CD14-positive monocyte (primary cell): ENCODE measurements around the gene SEZ6L. TPM values are rescaled to one million over a fixed set of nuclear protein-coding genes. Genes with fewer than 3 reads are reported as not detected.

ENCODE experiments used
- DNase-seq, 3 donors: peaks; one replicate each; pipeline ENCODE4 v3.0.0-alpha.2; 2011 to 2022
- H2AFZ ChIP-seq: 2 replicates; pipeline ENCODE4 v1.6.0; 2012; ENCODE audit warnings: mild to moderate bottlenecking, low read depth, low read length, inconsistent platforms; ENCODE audit not compliant: insufficient read depth, poor library complexity, severe bottlenecking
- H3K27ac ChIP-seq, 2 donors: 1 replicate in 1 of 2; 2 replicates in 1 of 2; pipeline ENCODE4 v1.5.1; 2012 to 2013; ENCODE audit warnings: low read length in 2 of 2, control low read depth in 1 of 2, inconsistent platforms in 1 of 2, low read depth in 1 of 2, mild to moderate bottlenecking in 1 of 2
- H3K27me3 ChIP-seq, 2 donors: one replicate each; pipeline versions ENCODE4 v1.6.0 to v1.6.1; 2011 to 2013; ENCODE audit warnings: low read length in 2 of 2; ENCODE audit not compliant: control insufficient read depth in 2 of 2, insufficient read depth in 2 of 2
- H3K36me3 ChIP-seq, 2 donors: replicated peaks in 1 of 2; 1 replicate in 1 of 2; 2 replicates in 1 of 2; pipeline versions ENCODE4 v1.5.1 to v1.6.1; 2012 to 2013; ENCODE audit warnings: low read length in 2 of 2, control low read depth in 1 of 2, inconsistent platforms in 1 of 2, mild to moderate bottlenecking in 1 of 2; ENCODE audit not compliant: insufficient read depth in 2 of 2, control insufficient read depth in 1 of 2
- H3K4me1 ChIP-seq, 2 donors: 1 replicate in 1 of 2; 2 replicates in 1 of 2; pipeline versions ENCODE4 v1.5.1 to v1.6.1; 2012 to 2013; ENCODE audit warnings: low read length in 2 of 2, control low read depth in 1 of 2, inconsistent platforms in 1 of 2, mild to moderate bottlenecking in 1 of 2, moderate library complexity in 1 of 2; ENCODE audit not compliant: insufficient read depth in 2 of 2, control insufficient read depth in 1 of 2
- H3K4me2 ChIP-seq: replicated peaks from 2 replicates; pipeline ENCODE3; 2012; ENCODE audit warnings: low read length, moderate library complexity, mild to moderate bottlenecking; ENCODE audit not compliant: poor library complexity, severe bottlenecking; ENCODE audit errors: extremely low read depth
- H3K4me3 ChIP-seq, 3 experiments: fragments of 200-600 bp in 1 of 3; sonication (generic) in 1 of 3; replicated peaks in 1 of 3; 1 replicate in 2 of 3; 2 replicates in 1 of 3; pipeline ENCODE4 v1.5.1; 2011 to 2013; ENCODE audit warnings: low read length in 3 of 3, mild to moderate bottlenecking in 3 of 3, control low read depth in 2 of 3, low read depth in 2 of 3, inconsistent platforms in 1 of 3, moderate library complexity in 1 of 3
- H3K79me2 ChIP-seq: 2 replicates; pipeline ENCODE4 v1.6.0; 2012; ENCODE audit warnings: mild to moderate bottlenecking, control low read depth, inconsistent platforms, low read length, moderate library complexity; ENCODE audit not compliant: insufficient read depth
- H3K9ac ChIP-seq: 2 replicates; pipeline ENCODE4 v1.6.0; 2017; ENCODE audit warnings: low read length, mild to moderate bottlenecking; ENCODE audit not compliant: insufficient read depth, poor library complexity, severe bottlenecking
- H3K9me3 ChIP-seq, 2 donors: replicated peaks in 1 of 2; 1 replicate in 1 of 2; 2 replicates in 1 of 2; pipeline versions ENCODE4 v1.5.1 to v1.6.1; 2012 to 2013; ENCODE audit warnings: low read length in 2 of 2, control low read depth in 1 of 2; ENCODE audit not compliant: control insufficient read depth in 1 of 2, insufficient read depth in 1 of 2
- H4K20me1 ChIP-seq: 2 replicates; pipeline ENCODE4 v1.6.0; 2012; ENCODE audit warnings: mild to moderate bottlenecking, low read length, control low read depth, moderate library complexity; ENCODE audit not compliant: insufficient read depth
- H3K27ac Mint-ChIP-seq, 7 donors: one replicate each; pipeline ENCODE4 v1.8.0; 2020; ENCODE audit warnings: mild to moderate bottlenecking in 7 of 7, mixed read lengths in 7 of 7, moderate library complexity in 6 of 7, inconsistent platforms in 2 of 7
- H3K27me3 Mint-ChIP-seq, 3 donors: one replicate each; pipeline ENCODE4 v1.8.0; 2021 to 2022; ENCODE audit warnings: low read depth in 3 of 3, mild to moderate bottlenecking in 3 of 3, mixed read lengths in 3 of 3, moderate library complexity in 3 of 3, inconsistent platforms in 1 of 3
- H3K36me3 Mint-ChIP-seq, 2 donors: one replicate each; pipeline ENCODE4 v1.8.0; 2020; ENCODE audit warnings: mixed read lengths in 2 of 2, inconsistent platforms in 1 of 2, mild to moderate bottlenecking in 1 of 2
- H3K4me1 Mint-ChIP-seq: one replicate; pipeline ENCODE4 v1.8.0; 2020; ENCODE audit warnings: mild to moderate bottlenecking, mixed read lengths
- H3K4me3 Mint-ChIP-seq, 2 donors: one replicate each; pipeline ENCODE4 v1.8.0; 2020; ENCODE audit warnings: mild to moderate bottlenecking in 2 of 2, mixed read lengths in 2 of 2, moderate library complexity in 1 of 2
- H3K9me3 Mint-ChIP-seq, 7 donors: one replicate each; pipeline ENCODE4 v1.8.0; 2020 to 2022; ENCODE audit warnings: mixed read lengths in 7 of 7, mild to moderate bottlenecking in 6 of 7, moderate library complexity in 6 of 7, inconsistent platforms in 2 of 7
- WGBS: methylation state at CpG from one replicate; pipeline ENCODE4 v1.1.5; 2013; ENCODE audit warnings: missing lambda C conversion rate; ENCODE audit not compliant: insufficient coverage; 5-methylcytosine and 5-hydroxymethylcytosine counted together
- intact Hi-C, 2 donors: fragments of 100-400 bp; cut with micrococcal nuclease; formaldehyde crosslinking; loops; one replicate each; pipeline versions ENCODE4 v1.15.0 to v1.15.1; 2023
- polyA plus RNA-seq, 3 donors: library from polyadenylated mRNA; depleted of rRNA in 1 of 3; unstranded in 2 of 3; stranded (reverse) in 1 of 3; fragments of 300-500 nt in 2 of 3; fragments of >200 nt in 1 of 3; fragmentation: Illumina TruSeq in 2 of 3; gene quantifications; 1 replicate in 2 of 3; 2 replicates in 1 of 3; pipeline ENCODE4 v1.2.3, GENCODE V29; 2012 to 2021
- TF ChIP-seq, protein P1 (sequence below): fragments of 200-600 bp; IDR thresholded peaks from one replicate; pipeline ENCODE4 v1.8.0; 2022; ENCODE audit warnings: antibody characterized with exemption, mild to moderate bottlenecking

The SEZ6L gene
- polyA plus RNA-seq, 3 donors: 0.43 to 2.8 (median 0.71) TPM

DNA sequence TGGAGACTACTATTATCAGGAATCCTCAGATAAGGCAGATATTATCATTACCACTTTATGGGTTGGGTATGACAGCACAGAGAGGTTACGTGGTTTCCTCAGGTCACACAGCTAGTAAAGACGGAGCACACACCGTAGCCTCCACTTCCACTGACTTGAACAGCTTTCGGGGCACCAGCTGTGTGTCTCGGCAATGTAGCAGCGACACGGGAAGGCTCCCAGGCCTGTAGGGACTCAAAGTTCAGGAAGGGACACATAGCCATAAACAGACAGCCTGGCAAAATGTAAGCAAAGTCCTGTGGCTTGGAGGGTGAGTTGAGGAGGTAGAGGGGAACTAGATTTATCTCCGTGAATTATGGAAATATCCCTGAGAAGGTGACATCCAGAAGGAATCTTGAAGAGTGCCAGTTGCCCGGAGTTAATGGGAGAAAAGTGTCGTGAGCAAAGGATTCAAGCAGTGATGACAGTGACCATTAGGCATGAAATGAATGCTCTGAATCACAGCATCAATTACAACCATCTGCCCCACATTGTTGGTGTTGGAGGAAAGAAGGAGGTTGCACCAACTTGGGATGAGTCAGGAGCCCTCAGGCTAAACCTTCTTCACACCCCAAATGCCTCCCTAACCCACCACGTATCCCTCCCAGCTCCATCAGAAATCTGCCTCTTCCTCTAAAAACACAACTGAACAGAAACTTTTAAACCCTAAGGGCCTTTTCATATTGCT, 153.1 kb downstream of the SEZ6L start:
- no peak overlapping the region for H3K27ac ChIP-seq
- no peaks in the 10 kb centered on the region for H3K9me3 ChIP-seq
- DNase-seq: no peak
- no peaks in the 10 kb centered on the region for H3K36me3 ChIP-seq
- no peaks in the 10 kb centered on the region for H3K27me3 ChIP-seq
- no peaks in the 10 kb centered on the region for H3K4me1 ChIP-seq
- H4K20me1 ChIP-seq: no peaks in the 10 kb centered on the region
- intact Hi-C loops: no loop called here
- WGBS: 91% methylated on average over 9 of the region's 11 CpGs
- no peaks in the 10 kb centered on the region for H3K36me3 Mint-ChIP-seq
- no peaks in the 10 kb centered on the region for H3K9me3 Mint-ChIP-seq
- H2AFZ ChIP-seq: no peak overlapping the region
- H3K27ac Mint-ChIP-seq: no peak overlapping the region
- H3K27me3 Mint-ChIP-seq: peaks cover 2 to 10% (median 3%) of the 10 kb centered on the region in 3 donors
- no peak overlapping the region for H3K9ac ChIP-seq
- H3K4me3 ChIP-seq: no peak overlapping the region
- H3K4me1 Mint-ChIP-seq: no peaks in the 10 kb centered on the region
- TF ChIP-seq, protein P1, sequence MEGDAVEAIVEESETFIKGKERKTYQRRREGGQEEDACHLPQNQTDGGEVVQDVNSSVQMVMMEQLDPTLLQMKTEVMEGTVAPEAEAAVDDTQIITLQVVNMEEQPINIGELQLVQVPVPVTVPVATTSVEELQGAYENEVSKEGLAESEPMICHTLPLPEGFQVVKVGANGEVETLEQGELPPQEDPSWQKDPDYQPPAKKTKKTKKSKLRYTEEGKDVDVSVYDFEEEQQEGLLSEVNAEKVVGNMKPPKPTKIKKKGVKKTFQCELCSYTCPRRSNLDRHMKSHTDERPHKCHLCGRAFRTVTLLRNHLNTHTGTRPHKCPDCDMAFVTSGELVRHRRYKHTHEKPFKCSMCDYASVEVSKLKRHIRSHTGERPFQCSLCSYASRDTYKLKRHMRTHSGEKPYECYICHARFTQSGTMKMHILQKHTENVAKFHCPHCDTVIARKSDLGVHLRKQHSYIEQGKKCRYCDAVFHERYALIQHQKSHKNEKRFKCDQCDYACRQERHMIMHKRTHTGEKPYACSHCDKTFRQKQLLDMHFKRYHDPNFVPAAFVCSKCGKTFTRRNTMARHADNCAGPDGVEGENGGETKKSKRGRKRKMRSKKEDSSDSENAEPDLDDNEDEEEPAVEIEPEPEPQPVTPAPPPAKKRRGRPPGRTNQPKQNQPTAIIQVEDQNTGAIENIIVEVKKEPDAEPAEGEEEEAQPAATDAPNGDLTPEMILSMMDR: no peak
- no peak overlapping the region for H3K4me3 Mint-ChIP-seq
- H3K4me2 ChIP-seq: no peak overlapping the region
- H3K79me2 ChIP-seq: no peaks in the 10 kb centered on the region

DNA sequence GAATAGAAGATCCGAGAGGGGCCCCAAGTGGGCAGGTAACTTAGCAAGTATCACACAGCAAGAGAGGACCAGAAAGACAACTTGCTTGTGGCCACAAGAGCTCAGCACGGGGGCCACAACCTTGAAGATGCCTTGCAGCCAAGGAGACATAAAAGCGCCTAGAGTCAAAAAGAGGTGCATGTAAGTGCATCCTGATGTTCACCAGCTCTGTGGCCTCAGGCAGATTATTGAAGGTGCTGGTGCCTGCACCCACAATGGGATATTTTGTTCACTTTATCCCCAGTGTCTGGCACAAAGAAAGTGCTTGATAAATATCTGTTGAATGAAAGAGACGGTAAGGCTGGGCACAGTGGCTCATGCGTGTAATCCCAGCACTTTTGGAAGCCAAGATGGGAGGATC, 153.8 kb downstream of the SEZ6L start:
- Histone ChIP-seq H3K9me3 (no peaks in the 10 kb centered on the region), H3K36me3 (no peaks in the 10 kb centered on the region), H3K4me2 (no peak overlapping the region), H2AFZ (no peak overlapping the region), H4K20me1 (no peaks in the 10 kb centered on the region), H3K79me2 (no peaks in the 10 kb centered on the region), H3K4me1 (no peaks in the 10 kb centered on the region), H3K27me3 (no peaks in the 10 kb centered on the region), H3K27ac (no peak overlapping the region), H3K4me3 (no peak overlapping the region), H3K9ac (no peak overlapping the region)
- no peak overlapping the region for H3K4me3 Mint-ChIP-seq
- no peak overlapping the region for H3K27ac Mint-ChIP-seq
- H3K27me3 Mint-ChIP-seq: peaks cover 2 to 8% (median 2%) of the 10 kb centered on the region in 3 donors
- TF ChIP-seq, protein P1: no peak
- no peaks in the 10 kb centered on the region for H3K9me3 Mint-ChIP-seq
- no peaks in the 10 kb centered on the region for H3K36me3 Mint-ChIP-seq
- DNase-seq: no peak
- WGBS: 96% methylated on average over 5 of the region's 5 CpGs
- H3K4me1 Mint-ChIP-seq: no peaks in the 10 kb centered on the region
- intact Hi-C loops: no loop called here
